H1 (cell line): Measurements from ENCODE around the gene TCF4. TPM values are rescaled to one million over a fixed set of nuclear protein-coding genes. Genes with fewer than 3 reads are reported as not detected.

Experiments
- CTCF ChIA-PET: fragments of 300-600 bp; sonication (Branson Sonifier 250); formaldehyde crosslinking; loops from one replicate; lab custom pipeline; 2021; ENCODE audit not compliant: partially characterized antibody; lab: Charles Lee
- POLR2A ChIA-PET: fragments of 300-600 bp; sonication (Branson Sonifier 250); formaldehyde crosslinking; loops from one replicate; lab custom pipeline; 2021; ENCODE audit warnings: inconsistent platforms; ENCODE audit not compliant: partially characterized antibody; lab: Charles Lee
- DNase-seq, 2 experiments: peaks; one replicate each; pipeline versions ENCODE4 v3.0.0 to v3.0.0-alpha.2; 2010 to 2022; ENCODE audit warnings: low spot score in 2 of 2, low read depth in 1 of 2, mixed read lengths in 1 of 2
- FAIRE-seq: peaks from 2 replicates; lab custom pipeline; 2011; peaks lifted over from hg19 to GRCh38; lab: Jason Lieb, UNC
- H2AFZ ChIP-seq: 2 replicates; pipeline ENCODE4 v1.8.1; 2012; ENCODE audit warnings: low read length, inconsistent platforms
- H2AK5ac ChIP-seq: 2 replicates; pipeline ENCODE4 v1.6.1; 2013; ENCODE audit warnings: low read depth, low read length
- H2BK120ac ChIP-seq: replicated peaks from 2 replicates; pipeline ENCODE3; 2013; ENCODE audit warnings: low read depth, low read length, inconsistent platforms
- H2BK12ac ChIP-seq: 2 replicates; pipeline ENCODE4 v1.6.1; 2013; ENCODE audit warnings: low read depth, low read length
- H2BK15ac ChIP-seq: 2 replicates; pipeline ENCODE4 v1.6.1; 2013; ENCODE audit warnings: low read length
- H2BK20ac ChIP-seq: 2 replicates; pipeline ENCODE4 v1.6.1; 2013; ENCODE audit warnings: low read length
- H2BK5ac ChIP-seq: 2 replicates; pipeline ENCODE4 v1.6.1; 2013; ENCODE audit warnings: low read depth, low read length
- H3K14ac ChIP-seq: 2 replicates; pipeline ENCODE4 v1.6.1; 2013; ENCODE audit warnings: inconsistent platforms; ENCODE audit not compliant: insufficient read length
- H3K18ac ChIP-seq: 2 replicates; pipeline ENCODE4 v1.6.1; 2013; ENCODE audit warnings: low read length; ENCODE audit errors: extremely low read depth
- H3K23ac ChIP-seq: 2 replicates; pipeline ENCODE4 v1.6.1; 2013; ENCODE audit warnings: inconsistent platforms; ENCODE audit not compliant: insufficient read length
- H3K23me2 ChIP-seq: 2 replicates; pipeline ENCODE4 v1.6.1; 2013; ENCODE audit warnings: low read depth, low read length
- H3K27ac ChIP-seq: 2 replicates; pipeline ENCODE4 v1.6.1; 2011; ENCODE audit warnings: low read depth, low read length, inconsistent platforms
- H3K27me3 ChIP-seq, 4 experiments: replicated peaks in 1 of 4; 1 replicate in 1 of 4; 2 replicates in 3 of 4; pipeline versions ENCODE4 v1.6.1 to v1.8.1; 2011 to 2013; ENCODE audit warnings: low read length in 3 of 4, mild to moderate bottlenecking in 3 of 4, inconsistent platforms in 2 of 4, mixed read lengths in 2 of 4, moderate library complexity in 1 of 4; ENCODE audit not compliant: control insufficient read depth in 3 of 4, insufficient read depth in 3 of 4; ENCODE audit errors: extremely low read depth in 1 of 4
- H3K36me3 ChIP-seq, 4 experiments: 2 replicates each; pipeline versions ENCODE4 v1.6.1 to v1.8.1; 2011 to 2013; ENCODE audit warnings: mild to moderate bottlenecking in 4 of 4, low read length in 3 of 4, moderate library complexity in 2 of 4, control low read depth in 1 of 4, inconsistent platforms in 1 of 4; ENCODE audit not compliant: insufficient read depth in 4 of 4, control insufficient read depth in 2 of 4
- H3K4ac ChIP-seq: replicated peaks from 2 replicates; pipeline ENCODE3; 2013; ENCODE audit warnings: low read length, low read depth, mixed read lengths, inconsistent platforms; ENCODE audit not compliant: insufficient read length
- H3K4me1 ChIP-seq, 4 experiments: replicated peaks in 1 of 4; 1 replicate in 1 of 4; 2 replicates in 3 of 4; pipeline versions ENCODE4 v1.6.1 to v1.8.1; 2011 to 2013; ENCODE audit warnings: low read length in 3 of 4, inconsistent platforms in 2 of 4, mixed read lengths in 1 of 4; ENCODE audit not compliant: insufficient read depth in 4 of 4, control insufficient read depth in 3 of 4
- H3K4me2 ChIP-seq, 2 experiments: 2 replicates each; pipeline versions ENCODE4 v1.6.1 to v1.8.1; 2011 to 2013; ENCODE audit warnings: low read depth in 2 of 2, low read length in 2 of 2, control low read depth in 1 of 2, inconsistent platforms in 1 of 2, mild to moderate bottlenecking in 1 of 2; ENCODE audit not compliant: insufficient read depth in 1 of 2
- H3K4me3 ChIP-seq, 4 experiments: fragments of 200-600, 300-600 bp in 1 of 4; sonication (generic), shearing (Covaris generic), sonication (Bioruptor Twin) in 1 of 4; 2 replicates each; pipeline versions ENCODE4 v1.5.1 to v1.8.1; 2011 to 2016; ENCODE audit warnings: low read length in 4 of 4, low read depth in 3 of 4, control low read depth in 2 of 4, inconsistent platforms in 2 of 4, mild to moderate bottlenecking in 2 of 4, mixed read lengths in 1 of 4, moderate library complexity in 1 of 4; ENCODE audit not compliant: insufficient read depth in 2 of 4; ENCODE audit errors: extremely low read depth in 1 of 4
- H3K56ac ChIP-seq: replicated peaks from 2 replicates; pipeline ENCODE3; 2013; ENCODE audit warnings: low read depth, mild to moderate bottlenecking, mixed read lengths, low read length, inconsistent platforms; ENCODE audit not compliant: insufficient read length
- H3K79me1 ChIP-seq: 2 replicates; pipeline ENCODE4 v1.6.1; 2013; ENCODE audit warnings: low read depth, low read length, control low read depth
- H3K79me2 ChIP-seq, 2 experiments: 2 replicates each; pipeline versions ENCODE4 v1.6.1 to v1.8.1; 2012 to 2013; ENCODE audit warnings: low read length in 2 of 2, mild to moderate bottlenecking in 2 of 2, inconsistent platforms in 1 of 2; ENCODE audit not compliant: insufficient read depth in 2 of 2, control insufficient read depth in 1 of 2
- H3K9ac ChIP-seq, 4 experiments: replicated peaks in 1 of 4; 1 replicate in 1 of 4; 2 replicates in 3 of 4; pipeline versions ENCODE4 v1.6.1 to v1.8.1; 2011 to 2013; ENCODE audit warnings: low read depth in 3 of 4, low read length in 3 of 4, control low read depth in 2 of 4, mild to moderate bottlenecking in 2 of 4, moderate library complexity in 2 of 4, inconsistent platforms in 1 of 4; ENCODE audit errors: extremely low read depth in 1 of 4
- H3K9me3 ChIP-seq, 2 experiments: 2 replicates each; pipeline versions ENCODE4 v1.6.1 to v1.8.1; 2012 to 2013; ENCODE audit warnings: mild to moderate bottlenecking in 2 of 2, moderate library complexity in 2 of 2, control low read depth in 1 of 2, inconsistent platforms in 1 of 2, low read depth in 1 of 2, low read length in 1 of 2, mixed read lengths in 1 of 2; ENCODE audit not compliant: insufficient read depth in 2 of 2
- H4K20me1 ChIP-seq, 2 experiments: replicated peaks in 1 of 2; 2 replicates each; pipeline versions ENCODE3 to v1.8.1; 2011 to 2013; ENCODE audit warnings: inconsistent platforms in 2 of 2, low read length in 2 of 2, mild to moderate bottlenecking in 1 of 2; ENCODE audit not compliant: insufficient read depth in 2 of 2, control insufficient read depth in 1 of 2
- H4K5ac ChIP-seq: 2 replicates; pipeline ENCODE4 v1.6.1; 2013; ENCODE audit warnings: low read length, low read depth, mixed read lengths, inconsistent platforms; ENCODE audit not compliant: insufficient read length
- H4K8ac ChIP-seq: 2 replicates; pipeline ENCODE4 v1.8.0; 2013; ENCODE audit warnings: mild to moderate bottlenecking, moderate library complexity, low read length, inconsistent platforms; ENCODE audit not compliant: insufficient read depth; ENCODE audit errors: extremely low read depth
- H4K91ac ChIP-seq: replicated peaks from 2 replicates; pipeline ENCODE3; 2013; ENCODE audit warnings: low read length, mixed read lengths, inconsistent platforms; ENCODE audit not compliant: insufficient read length
- GTF2F1 ChIP-seq: IDR thresholded peaks from 2 replicates; pipeline ENCODE4 v1.6.1; 2012; ENCODE audit warnings: low read depth, low read length, improper control_type of control experiment, borderline replicate concordance
- KDM1A ChIP-seq: fragments of 200-600, 300-600 bp; sonication (generic); IDR thresholded peaks from 2 replicates; pipeline ENCODE4 v1.7.1; 2016; ENCODE audit warnings: mild to moderate bottlenecking, low read length, borderline replicate concordance
- SIN3A ChIP-seq, 2 experiments: IDR thresholded peaks in 1 of 2; conservative IDR thresholded peaks in 1 of 2; 2 replicates each; pipeline ENCODE4 v1.6.1; 2011 to 2012; ENCODE audit warnings: low read length in 2 of 2, improper control_type of control experiment in 1 of 2, low read depth in 1 of 2, mild to moderate bottlenecking in 1 of 2
- WGBS, 2 experiments: shearing (Covaris generic) in 1 of 2; methylation state at CpG; one replicate each; pipeline versions ENCODE4 v1.1.6 to v1.1.7; 2013 to 2015; ENCODE audit warnings: low lambda C conversion rate in 2 of 2, mixed read lengths in 2 of 2, inconsistent platforms in 1 of 2, low coverage in 1 of 2, missing lambda C conversion rate in 1 of 2; ENCODE audit not compliant: insufficient replicate concordance in 2 of 2, insufficient coverage in 1 of 2, insufficient read length in 1 of 2; ENCODE audit errors: extremely low coverage in 1 of 2, missing lambda C conversion rate in 1 of 2; 5-methylcytosine and 5-hydroxymethylcytosine counted together
- polyA plus RNA-seq, 7 experiments: library from polyadenylated mRNA; depleted of rRNA in 3 of 7; stranded (reverse) in 5 of 7; unstranded in 2 of 7; fragments of >200 nt in 5 of 7; fragments of 200-250 nt in 2 of 7; gene quantifications; 1 replicate in 5 of 7; 2 replicates in 1 of 7; 4 replicates in 1 of 7; pipeline versions ENCODE4 v1.2.1 to v1.2.3, GENCODE V29; 2011 to 2013; ENCODE audit warnings: missing spikeins in 2 of 7, mixed read lengths in 2 of 7
- total RNA-seq: library from RNA; stranded (reverse); fragmentation: NEBNext Ultra II Directional; extraction: Animal tissue kit (Norgen Biotek cat#: 25700); gene quantifications from 2 replicates; pipeline ENCODE4 v1.2.1, GENCODE V29; 2021

TCF4 gene
- total and polyA plus RNA-seq, 2 of the 8 experiments (the other 6 are each of a cell fraction or from before 2014, with no cell fraction given): 59.3 to 118 TPM

GRCh38 chr18:55497825-55498403, 90.1 kb downstream of the TCF4 start:
- Histone ChIP-seq H3K56ac (no peak overlapping the region), H2BK120ac (no peak overlapping the region), H3K9ac (no peak overlapping the region), H3K23me2 (no peaks in the 10 kb centered on the region; the same call in 1 of the 2 replicates), H2BK20ac (no peak overlapping the region), H3K9me3 (no peaks in the 10 kb centered on the region), H2AFZ (no peak overlapping the region), H4K5ac (no peak overlapping the region), H3K79me2 (peaks cover 5 to 95% of the 10 kb centered on the region in 2 experiments; a peak in 2 of 4 replicates), H3K36me3 (no peaks in the 10 kb centered on the region), H4K91ac (no peak overlapping the region), H3K27ac (no peak overlapping the region), H3K14ac (no peak overlapping the region), H3K4ac (no peak overlapping the region), H2BK15ac (no peak overlapping the region), H3K4me2 (no peak overlapping the region), H3K4me1 (peaks cover 0 to 25% (median 8%) of the 10 kb centered on the region in 4 experiments; a peak in 3 of 7 replicates), H3K79me1 (peaks cover 3% of the 10 kb centered on the region; the same call in 1 of the 2 replicates), H4K20me1 (peaks cover 2 to 3% of the 10 kb centered on the region in 2 experiments), H3K18ac (no peak overlapping the region), H3K4me3 (no peak overlapping the region), H2BK5ac (no peak overlapping the region), H2BK12ac (no peak overlapping the region), H3K23ac (no peak overlapping the region), H4K8ac (no peak overlapping the region), H2AK5ac (no peak overlapping the region), H3K27me3 (no peaks in the 10 kb centered on the region)
- no peak for DNase-seq
- FAIRE-seq: no peak
- POLR2A ChIA-PET: no interaction called here
- CTCF ChIA-PET: no interaction called here
- TF ChIP-seq SIN3A (conservative IDR thresholded peaks at IDR 0.05 in 1 of 2, IDR thresholded peaks at IDR 0.05 in 1 of 2; ENCODE audit: low read depth in 1 of 2, low read length in 2 of 2): no peak
- no peak for TF ChIP-seq KDM1A
- no peak for TF ChIP-seq GTF2F1
- 84% methylated on average over 5 of the region's 5 CpGs; no CpG with 5 or more reads in 1 of the 2 experiments for WGBS, 2 experiments
